HL-60/S4 treated with retinoic acid at 250 ng/mL for 4 days and 3 days (cell line): Measurements from ENCODE around the gene NCOA1.
"Not testable (repeated sequence)": the region's sequence is repeated elsewhere in the genome, so short reads cannot be mapped to it uniquely, and the experiment has no call there.

Source experiments
- in situ Hi-C: fragments of 300-500 bp; cut with MboI; formaldehyde crosslinking; loops from 2 replicates; pipeline ENCODE4 v1.7.0; 2022; ENCODE audit warnings: low sequenced_read_pairs

NCOA1 gene

DNA sequence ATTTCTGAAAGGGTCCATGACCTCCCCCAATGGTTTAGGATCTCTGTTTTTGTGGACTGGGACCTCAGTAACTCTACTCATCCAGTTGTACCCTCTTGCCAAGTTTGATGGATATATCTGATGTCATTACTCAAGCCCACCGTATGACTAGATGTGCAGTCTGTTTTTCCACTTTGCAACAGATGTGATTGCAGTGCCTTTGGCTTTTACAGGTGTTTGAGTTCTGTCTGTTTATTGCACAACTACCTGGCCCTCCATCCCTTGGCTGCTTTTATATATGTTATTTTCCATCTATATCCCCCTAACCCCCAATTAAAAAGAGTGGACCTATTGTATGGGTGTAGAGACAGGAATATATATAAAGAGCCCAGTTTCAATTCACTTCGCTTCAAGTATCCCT lies 10.8 kb downstream of the NCOA1 start:
- in situ Hi-C loops, result no loop called here

DNA sequence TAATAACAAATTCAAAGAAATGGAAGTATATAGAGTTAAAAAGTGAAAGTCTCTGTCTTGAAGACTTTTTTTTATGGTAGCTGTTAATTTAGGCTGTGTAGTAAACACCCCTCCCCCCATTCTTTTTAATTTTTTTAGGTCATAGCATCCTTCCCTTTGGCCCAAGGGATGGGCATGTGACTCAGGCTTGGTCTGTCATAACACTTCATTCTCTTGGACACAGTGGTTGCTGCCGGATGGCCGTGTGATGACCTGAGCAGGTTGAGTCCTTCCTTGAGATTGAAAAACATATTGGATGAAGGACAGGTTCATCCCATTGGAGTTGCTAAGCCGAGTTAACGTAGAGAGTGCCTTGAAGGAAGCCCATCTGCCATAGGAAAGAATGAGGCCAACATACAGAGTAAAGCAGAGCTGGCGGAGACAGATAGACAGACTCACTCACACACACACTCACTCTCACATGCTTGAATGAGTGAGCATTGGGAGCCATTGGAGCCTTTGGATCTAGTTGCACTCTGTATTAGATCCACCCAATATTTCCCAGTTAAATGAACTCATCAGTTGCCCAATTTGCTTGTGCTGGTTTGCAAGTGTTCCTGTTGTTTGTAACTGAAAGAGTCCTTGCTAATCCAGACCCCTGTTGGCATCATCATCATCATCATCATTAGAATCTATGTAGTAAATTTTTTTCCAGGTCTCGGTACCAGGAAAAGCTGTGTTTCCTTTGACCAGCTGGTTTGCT lies 14.7 kb downstream of the NCOA1 start:
- in situ Hi-C loops, result no loop called here

DNA sequence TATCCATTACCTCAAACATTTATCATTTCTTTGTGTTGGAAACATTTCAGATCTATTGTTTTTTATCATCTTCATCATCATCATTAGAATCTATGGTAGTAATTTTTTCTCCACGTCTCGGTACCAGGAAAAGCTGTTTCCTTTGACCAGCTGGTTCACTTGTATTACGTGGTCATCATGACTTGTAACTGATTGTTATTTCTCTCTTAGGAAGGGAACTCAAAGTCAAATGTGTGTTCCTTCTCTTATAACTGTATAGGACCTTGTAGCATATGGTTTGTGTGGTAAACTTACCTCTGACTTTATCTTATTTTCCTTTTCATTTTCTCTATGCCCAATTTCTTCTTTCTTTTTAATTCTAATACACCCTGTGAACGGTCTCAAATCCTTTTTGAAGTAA lies 16.5 kb downstream of the NCOA1 start:
- in situ Hi-C loops, result no loop called here

DNA sequence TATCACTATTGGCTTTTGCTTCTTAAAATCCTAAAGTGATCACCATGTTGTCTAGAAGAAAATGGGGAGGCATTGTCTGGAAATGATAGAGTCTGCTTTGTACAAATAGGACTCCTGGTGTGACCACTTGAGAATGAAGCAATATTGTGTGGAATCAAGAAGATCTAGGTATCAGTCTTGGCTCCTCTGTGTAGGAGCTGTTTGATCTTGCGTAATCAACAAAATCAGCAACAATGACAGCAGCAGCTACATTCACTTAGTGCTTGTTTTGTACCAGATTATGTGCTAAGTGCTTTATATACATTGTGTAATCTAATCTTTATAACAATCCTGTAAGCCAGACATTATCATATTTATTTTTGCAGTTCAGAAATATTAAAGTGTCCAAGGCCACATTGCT lies 17.8 kb downstream of the NCOA1 start:
- in situ Hi-C loops, result no loop called here

DNA sequence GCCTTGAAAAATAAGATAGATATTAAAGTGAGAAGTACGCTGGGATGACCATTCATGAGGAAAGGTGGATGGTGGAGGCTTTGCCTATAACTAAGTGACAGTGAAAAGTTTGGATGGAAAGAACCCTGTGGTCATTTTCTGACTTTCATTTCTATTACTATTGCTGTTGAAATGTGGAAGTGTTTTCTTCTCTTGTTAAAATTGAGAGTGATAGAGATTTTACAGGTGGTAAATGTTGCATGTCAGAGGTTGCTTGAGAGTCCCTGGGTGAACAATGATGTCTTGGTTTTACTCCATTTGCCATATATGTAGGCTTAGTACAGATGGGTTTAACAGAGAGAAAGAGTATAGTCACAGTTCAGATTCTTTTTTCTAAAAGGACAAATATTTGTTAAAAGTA lies 18.4 kb downstream of the NCOA1 start:
- in situ Hi-C loops, result no loop called here

DNA sequence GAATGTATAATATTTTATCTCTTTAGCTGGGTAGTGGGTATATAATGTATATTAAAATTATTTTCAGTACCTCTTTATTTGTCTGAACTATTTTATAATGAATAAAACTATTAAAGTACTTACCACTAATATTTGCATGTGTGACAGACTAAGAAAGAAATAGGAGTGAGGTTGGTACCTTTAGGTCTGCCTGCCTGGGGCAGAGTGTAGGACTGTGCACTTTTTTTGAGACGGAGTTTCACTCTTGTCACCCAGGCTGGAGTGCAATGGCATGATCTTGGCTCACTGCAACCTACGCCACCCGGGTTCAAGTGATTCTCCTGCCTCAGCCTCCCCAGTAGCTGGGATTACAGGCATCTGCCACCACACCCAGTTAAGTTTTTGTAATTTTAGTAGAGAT lies 18.8 kb downstream of the NCOA1 start:
- in situ Hi-C loops, result no loop called here

DNA sequence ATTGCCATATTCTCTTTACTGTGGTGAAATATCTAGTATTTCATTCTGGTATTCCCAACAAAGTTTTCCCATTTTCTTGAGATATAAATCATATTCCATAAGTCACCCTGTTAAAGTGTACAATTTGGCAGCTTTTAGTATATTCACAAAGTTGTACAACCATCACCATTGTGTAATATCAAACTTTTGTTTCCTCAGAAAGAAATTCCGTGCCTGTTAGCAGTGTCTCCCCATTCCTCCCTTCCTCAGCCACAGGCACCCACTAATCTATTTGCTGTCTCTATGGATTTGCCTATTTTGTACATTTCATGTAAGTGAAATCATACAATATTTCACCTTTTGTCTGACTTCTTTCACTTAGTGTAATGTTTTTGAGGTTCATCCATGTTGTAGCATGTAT lies 19.7 kb downstream of the NCOA1 start:
- in situ Hi-C loops, result no loop called here

DNA sequence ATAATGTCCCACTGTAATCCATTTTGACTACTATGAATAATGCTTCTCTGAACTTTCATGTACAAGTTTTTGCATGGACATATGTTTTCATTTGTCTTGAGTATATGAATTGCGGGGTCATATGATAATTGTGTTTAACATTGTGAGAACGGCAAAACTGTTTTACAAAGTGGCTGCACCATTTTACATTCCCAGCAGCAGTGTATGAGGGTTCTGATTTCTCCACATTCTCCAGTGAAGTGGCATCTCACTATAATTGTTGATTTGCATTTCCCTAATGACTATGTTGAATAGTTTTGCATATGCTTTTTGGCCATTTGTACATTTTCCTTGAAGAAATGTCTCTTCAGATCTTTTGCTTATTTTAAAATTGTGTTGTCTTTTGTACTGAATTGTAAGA lies 20.1 kb downstream of the NCOA1 start:
- in situ Hi-C loops, result no loop called here

DNA sequence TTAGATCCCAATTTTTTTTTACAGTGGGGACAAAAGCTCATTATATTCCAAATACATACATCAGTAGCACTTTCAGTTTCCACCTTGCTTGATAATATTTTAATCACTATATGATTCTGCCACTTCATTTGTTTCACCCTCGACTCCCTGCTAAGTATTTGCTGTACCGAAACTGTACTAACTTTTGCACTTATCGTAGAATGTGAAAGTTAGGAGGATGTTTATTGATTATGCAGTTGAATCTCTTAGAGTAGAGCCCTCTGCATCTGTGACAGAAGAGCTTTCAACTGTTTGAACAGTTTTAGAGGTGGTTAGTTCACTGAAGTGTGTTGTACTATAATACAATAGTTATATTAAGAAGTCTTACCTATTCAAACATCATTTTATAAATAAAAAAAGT lies 20.8 kb downstream of the NCOA1 start:
- in situ Hi-C loops, result no loop called here

DNA sequence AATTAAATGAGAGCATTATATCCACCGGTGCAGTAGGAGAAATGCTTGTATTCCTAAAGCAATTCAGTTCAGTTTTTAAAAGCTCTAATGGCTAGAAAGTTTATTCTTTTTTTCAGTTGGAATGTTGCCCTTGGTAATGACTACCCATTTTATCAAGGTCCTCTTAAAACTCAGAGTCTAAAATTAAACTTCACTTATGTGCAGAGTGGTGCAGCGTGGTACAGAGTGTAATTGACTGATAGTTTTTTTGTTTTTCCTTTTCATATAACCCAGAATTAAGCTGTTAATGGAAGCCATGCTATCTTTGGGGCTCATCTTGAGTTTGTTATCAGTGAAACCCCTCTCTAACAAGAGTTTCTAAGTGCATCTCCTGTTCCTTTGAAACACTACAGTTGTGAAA lies 21.4 kb downstream of the NCOA1 start:
- in situ Hi-C loops, result no loop called here

DNA sequence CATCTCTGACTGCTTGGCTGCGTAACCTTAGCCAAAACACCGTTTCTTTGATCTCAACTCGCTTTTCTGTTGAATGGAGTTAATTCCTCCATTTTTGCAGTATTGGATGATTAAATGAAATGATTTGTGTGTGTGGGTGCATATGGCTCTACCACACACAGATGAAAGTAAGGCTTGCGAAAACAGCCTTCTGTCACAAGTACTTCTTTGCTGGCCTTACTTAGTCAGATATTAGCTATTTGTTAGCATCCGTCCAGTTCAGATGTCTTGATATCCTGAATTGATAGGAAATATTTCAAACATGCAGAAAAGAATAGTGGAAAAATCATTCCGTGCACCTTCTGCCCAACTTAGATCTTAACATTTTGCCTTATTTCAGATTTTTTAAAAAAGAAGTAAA lies 21.8 kb downstream of the NCOA1 start:
- in situ Hi-C loops, result no loop called here

DNA sequence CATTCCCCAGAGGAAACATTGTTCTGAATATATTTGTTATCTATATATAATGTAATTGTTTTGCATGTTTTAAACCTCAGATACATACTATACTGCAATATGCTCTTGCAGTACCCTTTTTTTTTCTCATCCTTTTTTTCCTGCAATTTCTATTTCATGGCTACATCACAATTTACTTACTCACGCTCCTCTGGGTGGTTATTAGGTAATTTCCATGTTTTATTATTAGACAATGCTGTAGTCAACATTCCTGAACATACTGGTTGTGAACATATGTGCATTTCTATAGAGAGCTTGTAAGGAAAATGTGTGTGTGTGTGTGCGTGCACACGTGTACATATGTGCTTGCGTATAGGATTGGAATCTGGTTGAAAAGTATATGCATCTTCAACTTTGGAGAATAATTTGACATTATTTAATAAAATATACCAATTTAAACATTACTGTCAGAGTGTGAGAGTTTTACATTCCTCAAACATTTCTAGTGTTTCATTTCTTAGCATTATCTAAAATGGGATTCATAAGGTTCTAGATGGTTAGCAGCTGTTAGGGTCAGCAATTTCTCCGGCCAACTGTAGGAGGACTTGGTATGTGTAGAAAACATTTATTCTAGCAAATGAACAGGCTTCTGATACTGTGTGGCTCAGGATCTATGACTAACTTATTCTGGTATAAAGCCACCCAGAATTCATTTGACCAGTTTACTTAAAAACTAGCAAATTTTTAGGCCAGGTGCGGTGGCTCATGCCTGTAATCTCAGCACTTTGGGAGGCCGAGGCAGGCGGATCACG lies 22.4 kb downstream of the NCOA1 start:
- in situ Hi-C loops, result no loop called here

DNA sequence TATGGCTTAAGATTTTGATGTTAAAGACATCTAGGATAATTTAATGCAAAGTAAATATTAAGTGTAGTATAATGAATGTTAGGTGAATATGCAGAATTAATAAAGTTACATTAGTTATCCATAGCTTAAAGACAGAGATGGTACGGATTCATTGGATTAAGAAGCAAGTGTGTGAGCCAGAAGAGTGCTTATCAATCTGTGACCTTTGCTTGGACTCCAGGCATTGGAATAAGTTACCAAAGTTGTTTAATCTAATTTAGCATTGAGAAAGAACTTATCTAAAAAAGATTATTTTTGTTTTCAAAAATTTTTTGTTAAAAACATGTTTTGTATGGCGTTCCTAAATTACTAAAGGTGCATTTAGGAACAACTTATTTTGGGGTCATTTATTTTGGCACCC lies 23.8 kb downstream of the NCOA1 start:
- in situ Hi-C loops, result no loop called here

DNA sequence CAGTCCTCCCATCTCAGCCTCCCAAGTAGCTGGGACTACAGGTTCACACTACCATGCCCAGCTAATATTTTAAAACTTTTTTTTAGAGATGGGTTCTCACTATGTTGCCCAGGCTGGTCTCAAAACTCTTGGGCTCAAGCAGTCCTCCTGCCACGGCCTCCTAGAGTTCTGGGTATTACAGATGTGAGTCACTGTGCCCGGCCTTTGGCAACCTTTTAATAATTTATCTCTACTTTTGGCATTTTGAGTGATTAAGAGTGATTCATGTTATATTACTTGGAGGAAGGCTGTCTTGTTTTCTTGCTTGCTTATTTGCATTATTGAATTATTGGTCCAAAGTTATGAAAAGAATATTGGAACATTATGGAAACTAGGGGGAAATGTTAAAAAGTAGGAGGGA lies 24.3 kb downstream of the NCOA1 start:
- in situ Hi-C loops, result no loop called here

DNA sequence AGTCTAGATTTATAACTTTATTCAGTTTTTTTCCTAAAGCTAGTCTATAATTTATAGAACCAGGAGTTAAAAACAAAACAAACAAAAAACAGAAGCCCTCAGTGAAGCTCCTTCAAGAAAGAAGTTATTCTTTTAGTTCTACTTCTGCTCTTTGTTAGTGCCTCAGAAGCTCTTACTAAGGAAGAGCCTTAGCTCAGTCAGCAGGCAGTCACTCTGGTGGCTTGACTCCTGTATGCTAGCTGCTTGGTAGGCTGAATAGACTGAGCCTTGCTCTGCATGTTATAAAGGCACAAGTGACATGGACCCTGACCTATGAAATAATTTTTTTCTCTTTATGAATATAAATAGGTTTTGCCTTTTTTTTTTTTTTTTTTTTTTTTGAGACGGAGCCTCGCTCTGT lies 24.8 kb downstream of the NCOA1 start:
- in situ Hi-C loops, result no loop called here

DNA sequence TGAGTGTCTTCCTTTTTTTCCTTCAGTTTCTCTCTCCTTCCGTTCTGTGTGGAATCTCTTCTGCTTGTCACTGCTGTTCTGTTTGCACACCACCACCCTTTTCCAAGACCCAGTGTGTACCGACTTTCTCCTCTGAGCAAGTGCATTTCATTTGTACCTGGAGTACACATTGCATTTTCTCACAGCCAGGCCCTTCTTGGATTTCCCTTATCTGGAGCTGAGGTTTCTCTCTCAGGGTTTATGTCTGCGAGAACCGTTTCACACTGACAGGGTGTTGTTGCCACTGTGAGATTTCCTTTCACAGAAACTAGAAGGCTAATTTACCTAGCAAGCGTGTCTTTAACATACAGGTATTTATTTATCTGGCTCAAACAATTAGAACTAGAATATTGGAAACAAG lies 26.2 kb downstream of the NCOA1 start:
- in situ Hi-C loops, result no loop called here

DNA sequence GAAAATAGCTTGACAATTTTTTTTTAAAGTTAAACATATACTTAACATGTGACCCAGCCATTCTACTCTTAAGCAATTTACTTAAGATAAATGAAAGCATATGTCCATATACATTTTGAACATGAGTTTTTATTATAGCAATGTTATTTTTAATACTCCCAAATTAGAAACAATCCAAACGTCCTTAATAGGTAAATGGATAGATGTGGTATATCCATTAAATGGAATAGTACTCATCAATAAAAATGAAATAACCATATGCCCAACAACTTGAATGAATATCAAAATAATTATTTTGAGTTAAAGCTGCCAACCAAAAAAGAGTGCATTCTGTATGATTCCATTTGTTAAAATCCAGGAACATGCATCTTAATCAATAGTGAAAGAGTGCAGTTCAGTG lies 29.1 kb downstream of the NCOA1 start:
- in situ Hi-C loops, result no loop called here

DNA sequence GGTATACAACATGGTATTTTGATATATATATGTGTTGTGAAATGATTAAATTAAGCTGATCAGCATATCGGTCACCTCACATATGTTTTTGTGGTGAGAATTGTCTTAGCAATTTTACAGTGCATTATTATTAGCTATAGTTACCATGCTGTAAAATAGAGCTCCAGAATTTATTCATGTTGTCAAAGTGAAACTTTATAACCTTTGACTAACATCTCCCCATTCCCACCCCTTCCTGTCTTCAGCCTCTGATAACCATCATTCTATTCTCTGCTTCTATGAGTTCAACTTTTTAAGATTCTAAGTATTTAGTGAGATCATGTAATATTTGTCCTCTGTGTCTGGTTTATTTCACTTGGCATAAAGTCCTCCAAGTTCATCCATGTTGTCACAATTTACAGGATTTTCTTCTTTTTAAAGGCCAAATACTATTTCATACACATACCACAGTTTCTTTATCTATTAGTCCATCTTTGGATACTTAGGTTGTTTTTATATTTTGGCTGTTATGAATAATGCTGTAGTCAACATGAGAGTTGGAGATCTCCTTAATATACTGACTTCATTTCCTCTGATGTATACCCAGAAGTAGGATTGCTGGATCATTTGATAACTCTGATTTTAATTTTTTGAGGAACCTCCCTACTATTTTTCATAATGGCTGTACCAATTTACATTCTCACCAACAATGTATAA lies 30.3 kb downstream of the NCOA1 start:
- in situ Hi-C loops, result no loop called here

DNA sequence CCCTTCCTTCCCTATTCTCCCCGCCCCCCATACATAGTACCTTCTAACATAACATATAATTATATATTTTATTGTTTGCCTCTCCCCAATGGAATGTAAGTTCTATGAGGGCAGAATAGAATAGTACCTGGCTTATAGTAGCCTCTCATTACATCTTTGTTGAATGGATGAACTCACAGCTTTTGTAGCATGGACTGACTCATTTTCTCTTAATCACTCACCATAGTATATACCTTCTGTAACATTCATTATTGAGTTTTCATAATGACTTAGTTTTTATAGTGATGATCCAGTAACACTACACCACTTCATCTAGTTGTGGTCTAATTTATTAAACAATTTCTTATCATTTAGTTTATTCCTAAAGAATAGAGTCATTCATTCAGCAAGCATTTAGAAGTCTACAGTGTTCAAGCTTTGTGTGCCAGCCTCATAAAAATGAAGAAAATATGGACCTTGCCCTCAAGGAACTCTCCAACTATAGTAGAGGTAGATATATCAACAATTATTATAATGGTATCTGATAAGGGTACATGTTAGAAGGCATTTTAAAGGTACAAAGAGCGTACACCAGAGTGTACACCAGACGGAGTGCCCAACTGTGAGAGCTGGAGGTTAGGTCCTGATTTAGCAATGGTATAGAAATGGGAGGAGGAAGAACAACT lies 31.1 kb downstream of the NCOA1 start:
- in situ Hi-C loops, result no loop called here

DNA sequence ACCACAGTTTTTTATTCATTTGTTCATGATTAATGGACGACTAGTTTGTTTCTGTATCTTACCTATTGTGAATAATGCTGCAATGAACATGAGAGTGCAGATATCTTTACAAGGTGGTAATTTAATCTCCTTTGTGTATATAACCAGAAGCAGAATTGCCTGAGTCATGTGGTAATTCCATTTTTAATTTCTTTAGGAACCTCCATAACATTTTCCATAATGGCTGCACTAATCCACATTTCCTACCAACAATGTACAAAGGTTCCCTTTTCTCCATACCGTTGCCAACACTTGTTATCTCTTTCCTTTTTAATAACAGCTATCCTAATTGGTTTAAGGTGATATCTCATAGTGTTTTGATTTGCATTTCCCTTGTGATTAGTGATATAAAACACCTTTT lies 36.5 kb downstream of the NCOA1 start:
- in situ Hi-C loops, result no loop called here

DNA sequence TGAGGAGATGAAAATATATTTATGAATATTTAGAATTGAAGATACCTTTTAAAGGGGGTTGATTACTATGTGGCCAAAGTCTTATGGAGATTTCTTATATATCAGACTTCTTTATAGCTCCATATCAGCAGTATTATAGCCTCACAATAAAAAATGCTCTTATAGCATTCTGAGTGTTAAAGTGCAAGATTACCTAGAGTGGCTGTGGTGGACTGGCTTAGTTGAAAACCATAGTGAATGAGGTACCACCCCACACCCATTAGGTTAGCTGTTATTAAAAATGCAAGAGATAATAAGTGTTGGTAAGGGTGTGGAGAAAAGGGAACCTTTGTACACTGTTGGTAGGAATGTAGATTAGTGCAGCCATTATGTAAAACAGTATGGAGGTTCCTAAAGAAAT lies 39.7 kb downstream of the NCOA1 start:
- in situ Hi-C loops, result no loop called here

DNA sequence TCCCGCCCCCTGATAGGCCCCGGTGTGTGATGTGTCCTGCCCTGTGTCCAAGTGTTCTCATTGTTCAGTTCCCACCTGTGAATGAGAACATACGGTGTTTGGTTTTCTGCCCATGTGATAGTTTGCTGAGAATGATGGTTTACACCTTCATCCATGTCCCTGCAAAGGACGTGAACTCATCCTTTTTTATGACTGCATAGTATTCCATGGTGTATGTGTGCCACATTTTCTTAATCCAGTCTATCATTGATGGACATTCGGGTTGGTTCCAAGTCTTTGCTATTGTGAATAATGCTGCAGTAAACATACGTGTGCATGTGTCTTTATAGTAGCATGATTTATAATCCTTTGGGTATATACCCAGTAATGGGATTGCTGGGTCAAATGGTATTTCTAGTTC lies 40.6 kb downstream of the NCOA1 start:
- in situ Hi-C loops, result not testable (repeated sequence)
